Inferior parietal cortex (tissue), 1 donor: ENCODE data around the gene GFOD1.
"Not testable (repeated sequence)": the region's sequence is repeated elsewhere in the genome, so short reads cannot be mapped to it uniquely, and the experiment has no call there.

Source experiments
- DNase-seq: peaks from one replicate; pipeline ENCODE4 v3.0.0-alpha.2; 2016; ENCODE audit errors: extremely low spot score

The GFOD1 gene

GRCh38 chr6:13355043-13355945 lies 132.1 kb downstream of the GFOD1 start:
- no peak for DNase-seq

DNA sequence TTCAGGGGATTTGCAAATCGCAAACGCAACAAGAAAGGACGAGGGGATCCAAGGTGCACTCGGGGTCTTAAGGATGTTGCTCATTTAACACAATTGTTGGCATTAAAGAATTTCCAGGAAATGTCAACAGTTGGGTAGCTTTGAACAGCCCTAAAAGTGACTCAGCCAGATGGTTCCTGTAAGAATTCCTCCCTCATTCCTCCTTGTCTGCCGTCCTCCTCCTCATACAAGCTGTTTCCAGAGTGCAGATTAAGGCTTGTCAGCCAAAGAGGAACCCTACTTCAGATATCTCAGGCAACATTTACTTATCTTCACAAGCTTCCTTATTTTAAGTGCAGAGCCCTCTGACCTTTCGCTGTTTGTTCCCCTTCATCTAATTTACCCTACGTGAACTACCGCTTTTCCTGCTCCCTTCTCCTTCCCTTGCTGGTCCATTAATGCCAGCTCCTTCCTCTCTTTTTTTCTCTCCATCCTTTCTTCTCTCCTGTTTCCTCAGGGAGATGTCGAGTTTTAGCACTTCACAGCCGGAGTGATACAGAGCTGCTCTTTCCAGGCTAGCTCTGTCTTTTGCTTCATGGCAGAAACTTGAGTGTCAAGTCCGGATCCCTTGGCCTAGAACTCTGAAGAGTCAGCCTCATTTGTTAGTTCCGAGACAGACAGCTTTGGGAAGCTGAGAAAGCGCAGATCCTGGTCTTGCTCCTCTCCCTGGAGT lies 132.9 kb downstream of the GFOD1 start:
- DNase-seq: no peak

DNA sequence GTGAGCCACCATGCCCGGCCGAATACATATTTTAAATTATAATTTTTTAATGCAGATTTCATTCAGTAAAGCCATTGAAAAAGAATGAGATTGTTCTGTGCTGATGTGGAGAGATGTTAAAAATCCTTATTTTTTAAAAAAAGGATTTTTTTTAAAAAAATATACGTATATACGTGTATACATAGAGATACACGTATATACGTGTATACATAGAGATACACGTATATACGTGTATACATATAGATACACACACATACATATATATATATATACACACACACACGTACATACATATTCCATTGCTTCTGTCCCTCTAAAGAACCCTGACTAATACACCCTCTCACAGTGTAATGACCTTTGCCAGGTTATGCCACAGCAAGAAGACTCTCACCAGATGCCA lies 135.2 kb downstream of the GFOD1 start:
- no peak for DNase-seq

DNA sequence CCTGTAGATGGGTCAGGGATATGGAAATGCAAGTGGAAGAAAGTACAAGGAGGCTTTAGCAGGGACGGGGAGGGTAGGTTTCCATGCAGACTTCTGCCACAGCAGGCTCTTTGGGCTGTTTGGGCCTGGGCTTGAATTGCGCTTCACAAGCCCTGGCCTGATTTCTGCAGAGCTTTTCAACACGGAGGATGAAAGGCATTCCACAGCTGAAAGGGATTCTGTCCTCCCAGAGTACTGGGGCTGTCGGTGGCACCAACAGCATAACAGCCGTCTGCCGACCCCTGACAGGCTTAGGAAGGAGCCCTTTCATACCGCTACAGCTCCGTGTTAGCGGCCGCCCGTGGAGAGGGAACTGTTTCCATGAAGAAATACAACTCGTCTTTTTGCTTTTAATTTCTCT lies 136.1 kb downstream of the GFOD1 start:
- DNase-seq: no peak

DNA sequence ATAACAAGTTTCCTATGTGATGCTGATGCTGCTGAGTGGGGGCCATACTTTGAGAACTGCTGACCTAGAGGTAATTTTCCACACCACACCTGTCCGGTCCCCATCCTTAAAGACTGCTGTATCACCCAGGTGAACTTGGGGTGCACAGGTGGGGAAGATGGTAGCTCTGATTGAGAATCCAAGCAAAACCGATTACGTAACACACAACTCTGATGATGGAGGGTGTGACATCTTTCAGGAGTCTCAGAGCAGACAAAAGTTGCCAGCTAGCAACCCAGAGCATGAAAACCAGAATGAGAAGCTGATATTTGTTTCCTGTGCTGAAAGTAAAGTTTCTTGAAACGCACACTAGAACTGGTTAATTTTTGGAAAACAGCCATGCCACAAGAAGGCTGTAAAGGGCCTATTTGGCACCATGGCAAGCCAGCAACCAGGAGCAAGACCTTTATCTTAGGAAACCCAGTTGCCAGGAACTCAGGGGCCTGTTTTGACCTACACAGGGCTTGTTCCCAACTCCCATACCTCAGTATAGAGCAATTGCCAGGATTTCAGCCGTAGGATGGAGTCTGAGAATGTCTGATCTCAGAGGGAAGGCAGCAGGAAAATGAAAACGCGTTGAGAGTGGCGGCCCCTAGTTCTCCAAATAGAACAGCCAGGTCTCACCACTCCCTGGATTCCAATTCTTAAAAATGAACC lies 137.4 kb downstream of the GFOD1 start:
- no peak for DNase-seq

DNA sequence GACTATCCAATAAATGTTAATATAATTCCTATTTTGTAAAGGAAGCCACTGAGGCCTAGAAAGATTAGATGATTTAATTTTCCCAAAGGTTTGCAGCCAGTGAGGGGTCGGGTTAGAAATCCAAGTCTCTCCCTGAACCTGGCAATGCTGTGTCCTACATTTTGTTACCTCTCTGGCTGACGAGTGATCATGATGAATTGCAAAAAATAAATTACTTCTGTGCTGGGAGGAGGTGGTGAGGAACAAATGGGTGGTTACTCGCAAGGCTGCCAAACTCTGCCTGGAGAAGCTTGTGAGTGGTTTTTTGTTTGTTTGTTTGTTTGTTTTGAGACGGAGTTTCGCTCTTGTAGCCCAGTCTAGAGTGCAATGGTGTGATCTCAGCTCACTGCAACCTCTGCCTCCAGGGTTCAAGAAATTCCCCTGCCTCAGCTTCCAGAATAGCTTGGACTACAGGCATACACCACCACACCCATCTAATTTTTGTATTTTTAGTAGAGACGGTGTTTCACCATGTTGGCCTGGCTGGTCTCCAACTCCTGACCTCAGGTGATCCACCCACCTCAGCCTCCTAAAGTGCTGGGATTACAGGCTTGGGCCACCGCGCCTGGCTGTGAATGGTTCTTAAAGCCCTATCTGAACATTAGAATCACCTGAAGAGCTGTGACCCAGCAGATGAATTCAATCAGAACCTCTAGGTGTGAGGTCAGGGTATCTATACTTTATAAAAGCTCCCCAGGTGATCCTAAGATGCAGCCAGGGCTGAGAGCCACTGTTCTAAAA lies 138.9 kb downstream of the GFOD1 start:
- DNase-seq: no peak

GRCh38 chr6:13346245-13346644 lies 141.2 kb downstream of the GFOD1 start:
- no peak for DNase-seq

DNA sequence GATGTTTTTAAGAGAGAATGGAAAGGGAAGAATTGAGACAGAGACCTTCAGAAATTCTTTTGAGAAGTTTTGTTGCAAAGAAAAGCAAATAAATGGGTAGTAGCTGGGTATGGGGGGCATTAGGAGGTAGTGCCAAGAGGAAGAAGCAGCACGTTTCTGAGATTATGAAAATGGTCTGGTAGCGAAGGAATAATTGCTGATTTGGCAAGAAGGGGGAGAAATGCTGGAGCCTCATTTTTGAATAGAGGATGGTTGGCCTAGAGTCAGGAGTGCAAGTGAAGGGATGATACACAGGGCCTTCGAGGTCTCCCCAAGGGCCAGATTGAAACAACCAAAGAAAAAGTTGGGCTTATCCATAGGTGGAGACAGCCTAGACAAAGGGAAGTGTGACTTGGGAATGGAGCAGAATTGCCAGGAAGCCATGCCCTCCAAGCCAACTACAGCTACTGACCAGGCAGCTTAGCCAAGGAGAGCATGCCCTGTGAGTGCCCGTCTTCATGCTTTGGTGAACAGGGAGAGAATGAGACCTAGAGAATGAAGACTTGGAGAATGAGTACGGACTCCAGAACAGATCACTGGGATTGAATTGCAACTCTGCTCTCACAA lies 144.9 kb downstream of the GFOD1 start:
- DNase-seq: no peak

DNA sequence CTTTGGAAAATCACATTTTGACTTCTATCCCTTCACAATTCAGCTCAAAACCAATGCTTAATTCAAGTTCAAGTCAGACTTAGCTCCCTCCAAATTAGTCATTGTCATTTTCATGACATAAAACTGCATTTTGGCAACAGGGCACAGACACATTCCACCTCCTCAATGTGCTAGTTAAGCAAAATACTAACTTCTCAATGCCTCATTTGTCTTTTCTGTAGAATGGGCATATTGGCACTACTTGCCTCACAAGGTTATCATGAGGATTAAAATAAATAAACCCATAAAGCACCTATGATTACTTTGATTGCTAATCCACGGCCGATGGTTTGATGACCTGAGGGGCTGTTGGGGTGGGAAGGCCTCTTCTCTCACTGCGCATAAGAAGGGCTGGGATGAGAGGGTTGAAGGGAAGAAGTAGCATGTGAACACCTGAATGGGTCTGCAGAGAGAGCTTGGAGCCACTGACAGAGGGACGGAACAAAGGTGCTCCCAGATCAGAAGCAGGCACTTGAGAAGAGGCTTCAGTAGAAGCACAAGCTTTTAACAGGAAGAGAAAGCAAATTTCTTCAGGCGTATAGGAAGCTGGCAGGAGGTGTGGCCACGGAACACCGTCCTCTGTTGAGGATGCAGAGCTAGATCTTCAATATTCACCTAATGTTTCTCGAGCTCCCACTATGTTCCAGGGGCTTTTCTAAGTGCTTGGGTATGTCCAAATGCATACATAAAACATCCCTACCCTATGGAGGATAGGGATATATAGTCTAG lies 147.4 kb downstream of the GFOD1 start:
- DNase-seq: no peak

DNA sequence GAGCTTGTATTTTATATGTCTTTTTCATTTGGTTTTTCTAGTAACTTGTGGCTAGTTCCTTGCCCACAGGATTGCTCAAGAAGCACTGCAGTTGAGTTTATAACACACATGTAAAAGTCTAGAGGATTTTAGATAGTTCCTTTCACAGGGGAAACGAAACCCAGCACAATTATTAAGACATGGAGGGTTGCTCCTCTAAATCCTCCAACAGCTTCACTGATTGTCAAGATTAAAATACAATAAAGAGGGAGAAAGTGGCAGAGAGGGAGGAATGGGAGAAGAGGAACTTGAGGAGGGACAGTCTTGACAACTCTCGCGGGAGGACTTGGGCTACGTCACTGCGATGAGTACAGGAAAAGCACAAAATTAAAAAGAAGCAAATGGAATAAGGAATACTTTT lies 149.4 kb downstream of the GFOD1 start:
- DNase-seq: no peak

- peak; percentile 86 for DNase-seq
Measured at GRCh38 chr6:13336553-13336952, 150.8 kb downstream of the GFOD1 start.

GRCh38 chr6:13334953-13335352 lies 152.4 kb downstream of the GFOD1 start:
- DNase-seq: no peak

DNA sequence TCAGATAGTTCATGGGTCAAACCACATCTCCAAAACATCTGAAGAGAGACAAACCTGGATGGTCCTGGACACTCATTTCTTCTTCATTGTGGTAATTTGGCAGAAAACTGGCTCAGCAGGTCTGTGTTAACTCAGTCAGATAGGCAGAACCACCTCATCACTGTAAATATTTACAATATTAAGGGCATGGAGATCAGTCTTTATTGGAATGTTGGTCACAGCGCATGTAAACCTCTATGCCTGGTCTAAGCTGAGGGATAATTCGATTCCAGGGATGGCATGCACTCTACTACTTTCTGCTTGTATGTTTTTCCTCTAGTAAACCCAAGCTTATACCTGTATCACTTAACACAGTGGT lies 155.1 kb downstream of the GFOD1 start:
- DNase-seq: no peak

- DNase-seq: peak; percentile 78
Measured at GRCh38 chr6:13331516-13332348, 155.7 kb downstream of the GFOD1 start.

DNA sequence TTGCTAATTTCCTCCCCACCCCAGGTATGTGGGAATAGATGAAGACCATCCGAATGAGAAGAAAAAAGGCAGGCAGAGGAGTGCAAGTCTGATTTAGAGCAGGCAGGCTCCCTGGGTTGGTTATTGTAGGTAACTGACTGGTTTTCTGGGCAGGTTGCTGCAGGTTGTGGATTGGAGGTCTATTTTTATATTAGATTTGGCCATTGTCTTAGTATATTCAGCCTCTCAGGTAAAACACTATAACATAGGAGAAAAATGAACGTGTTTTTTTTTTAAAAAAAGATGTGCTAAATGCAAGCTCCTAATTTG lies 158.6 kb downstream of the GFOD1 start:
- DNase-seq: no peak

- DNase-seq: peak; percentile 92
Measured at GRCh38 chr6:13328076-13328874, 159.1 kb downstream of the GFOD1 start, which contains the start of gene TBC1D7. TSS of gene TBC1D7 (minus strand) at chr6:13328537. CDS start at chr6:13326898, 1,639 bp downstream.

DNA sequence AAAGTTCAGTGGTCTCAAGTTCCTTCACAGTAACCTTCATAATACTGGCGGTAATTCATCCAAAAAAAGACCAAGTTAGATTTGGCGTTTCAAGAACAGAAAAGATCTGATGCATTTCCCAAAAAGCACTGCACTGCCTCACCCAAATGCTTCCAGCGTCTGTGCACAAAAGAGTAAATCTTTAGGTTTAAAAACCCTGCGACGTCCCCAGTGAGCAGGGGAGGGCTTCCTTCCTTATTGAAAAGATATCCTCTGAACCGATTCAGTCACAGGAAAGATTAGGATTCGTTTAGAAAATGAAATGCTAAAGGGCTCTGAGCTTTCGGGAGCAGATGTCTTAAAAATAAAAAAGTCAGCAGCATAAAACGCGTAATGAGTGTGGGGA lies 159.7 kb downstream of the GFOD1 start:
- DNase-seq: peak; percentile 55

GRCh38 chr6:13326031-13326586 lies 161.3 kb downstream of the GFOD1 start:
- not testable (repeated sequence) for DNase-seq
